Mucosa of rectum (tissue), 2 donors: ENCODE data around the gene NAALADL2.
"Not testable (repeated sequence)": the region's sequence is repeated elsewhere in the genome, so short reads cannot be mapped to it uniquely, and the experiment has no call there.

Experiments used
- H3K27ac ChIP-seq, 2 donors: one replicate each; pipeline ENCODE4 v1.7.0; 2013; ENCODE audit warnings: inconsistent platforms in 2 of 2, low read depth in 2 of 2, low read length in 2 of 2
- H3K27me3 ChIP-seq, 2 donors: one replicate each; pipeline ENCODE4 v1.7.0; 2013; ENCODE audit warnings: low read length in 2 of 2; ENCODE audit not compliant: control insufficient read depth in 2 of 2, insufficient read depth in 2 of 2
- H3K36me3 ChIP-seq, 2 donors: one replicate each; pipeline ENCODE4 v1.7.0; 2013; ENCODE audit warnings: low read length in 2 of 2; ENCODE audit not compliant: control insufficient read depth in 2 of 2, insufficient read depth in 2 of 2
- H3K4me1 ChIP-seq, 2 donors: one replicate each; pipeline ENCODE4 v1.7.0; 2013; ENCODE audit warnings: low read length in 2 of 2, mild to moderate bottlenecking in 1 of 2; ENCODE audit not compliant: control insufficient read depth in 2 of 2, insufficient read depth in 2 of 2
- H3K4me3 ChIP-seq, 2 donors: one replicate each; pipeline ENCODE4 v1.7.0; 2013; ENCODE audit warnings: low read length in 2 of 2
- H3K9ac ChIP-seq, 2 donors: one replicate each; pipeline ENCODE4 v1.7.0; 2013; ENCODE audit warnings: low read length in 2 of 2, low read depth in 1 of 2, mild to moderate bottlenecking in 1 of 2
- H3K9me3 ChIP-seq, 2 donors: one replicate each; pipeline ENCODE4 v1.7.0; 2013; ENCODE audit warnings: low read length in 2 of 2; ENCODE audit not compliant: control insufficient read depth in 2 of 2
- donor health status: healthy.
- donor health status: Normal muscosa, but diverticular disease.

NAALADL2 gene

DNA sequence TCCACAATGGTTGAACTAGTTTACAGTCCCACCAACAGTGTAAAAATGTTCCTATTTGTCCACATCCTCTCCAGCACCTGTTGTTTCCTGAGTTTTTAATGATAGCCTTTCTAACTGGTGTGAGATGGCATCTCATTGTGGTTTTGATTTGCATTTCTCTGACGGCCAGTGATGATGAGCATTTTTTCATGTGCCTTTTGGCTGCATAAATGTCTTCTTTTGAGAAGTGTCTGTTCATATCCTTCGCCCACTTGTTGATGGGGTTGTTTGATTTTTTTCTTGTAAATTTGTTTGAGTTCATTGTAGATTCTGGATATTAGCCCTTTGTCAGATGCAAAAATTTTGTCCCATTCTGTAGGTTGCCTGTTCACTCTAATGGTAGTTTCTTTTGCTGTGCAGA lies 564.7 kb downstream of the NAALADL2 start:
- H3K36me3 ChIP-seq, H3K27me3 ChIP-seq, H3K4me1 ChIP-seq, H3K27ac ChIP-seq, H3K9me3 ChIP-seq, H3K9ac ChIP-seq, H3K4me3 ChIP-seq: not testable (repeated sequence)

DNA sequence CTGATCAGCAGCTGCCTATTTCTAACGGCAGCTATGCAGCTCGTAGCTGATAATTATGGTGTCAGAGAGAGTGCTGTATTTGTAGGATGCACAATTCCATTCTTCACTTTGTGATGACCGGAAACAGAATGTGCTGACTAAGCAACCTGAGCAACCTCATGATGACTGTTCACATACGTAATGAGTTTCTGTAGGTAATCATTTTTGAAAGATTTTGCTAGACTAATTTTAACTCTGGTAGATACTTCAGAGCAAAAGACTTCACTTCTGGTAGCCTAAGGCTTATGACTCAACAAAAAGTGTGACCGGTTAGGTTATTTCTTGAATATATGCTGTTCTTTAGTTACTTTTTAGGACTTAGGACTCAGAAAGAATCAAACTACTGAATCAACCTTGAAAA lies 567.7 kb downstream of the NAALADL2 start:
- H3K9me3 ChIP-seq = no peaks in the 10 kb centered on the region

GRCh38 chr3:175428466-175428865 lies 569.3 kb downstream of the NAALADL2 start:
- H3K9me3 ChIP-seq = no peaks in the 10 kb centered on the region

More for the DNA sequence above, 567.7 kb downstream of the NAALADL2 start:
- no peaks in the 10 kb centered on the region for H3K36me3 ChIP-seq
- no peak overlapping the region for H3K4me3 ChIP-seq
- H3K27me3 ChIP-seq = no peaks in the 10 kb centered on the region
- H3K4me1 ChIP-seq = peaks cover 0 to 3% of the 10 kb centered on the region in 2 donors
- H3K27ac ChIP-seq = no peak overlapping the region
- H3K9ac ChIP-seq = no peak overlapping the region

DNA sequence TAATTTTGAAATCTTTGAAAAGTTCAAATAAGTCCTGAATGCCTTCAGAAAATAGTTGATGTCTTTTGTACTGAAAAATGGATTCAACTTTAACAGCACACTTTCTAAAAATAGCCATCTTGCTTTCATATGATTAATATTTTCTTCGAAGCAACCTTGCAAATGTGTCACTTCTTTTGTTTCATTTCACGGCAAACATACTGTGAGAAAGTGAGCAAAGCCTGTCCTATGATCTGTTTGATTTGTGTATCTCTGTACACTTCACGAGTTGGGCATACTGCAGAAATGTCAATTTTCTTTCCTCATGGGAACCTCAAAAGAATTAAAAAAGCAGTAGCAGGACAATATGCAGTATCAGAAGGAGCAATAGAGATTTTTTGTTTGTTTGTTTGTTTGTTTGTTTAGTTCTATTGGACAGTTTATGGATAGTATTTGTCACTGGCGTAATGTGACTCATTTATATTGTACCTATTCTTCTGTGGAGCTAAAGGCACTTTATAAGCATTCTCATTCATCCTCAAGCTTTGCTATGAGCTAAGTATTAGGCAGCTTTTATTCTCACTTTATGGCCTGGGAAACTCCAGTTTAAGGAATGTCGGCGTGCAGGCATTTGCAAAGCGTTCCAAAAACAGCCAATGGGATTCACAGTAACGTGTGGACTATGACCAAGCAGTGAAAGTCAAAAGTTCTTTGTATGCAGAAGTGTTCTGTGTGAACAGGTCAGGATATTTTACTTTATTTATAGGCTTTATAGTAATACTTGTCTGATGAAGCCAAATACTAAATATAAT lies 572.0 kb downstream of the NAALADL2 start:
- no peak overlapping the region for H3K27ac ChIP-seq
- no peak overlapping the region for H3K9ac ChIP-seq
- H3K4me3 ChIP-seq = no peak overlapping the region
- H3K9me3 ChIP-seq = no peaks in the 10 kb centered on the region
- H3K4me1 ChIP-seq = peaks cover 0 to 3% of the 10 kb centered on the region in 2 donors
- H3K36me3 ChIP-seq = no peaks in the 10 kb centered on the region
- no peaks in the 10 kb centered on the region for H3K27me3 ChIP-seq

More at GRCh38 chr3:175428466-175428865, 569.3 kb downstream of the NAALADL2 start:
- Histone ChIP-seq H3K36me3 (no peaks in the 10 kb centered on the region), H3K27me3 (no peaks in the 10 kb centered on the region), H3K4me3 (no peak overlapping the region), H3K4me1 (peaks cover 0 to 3% of the 10 kb centered on the region in 2 donors), H3K27ac (no peak overlapping the region), H3K9ac (no peak overlapping the region)

DNA sequence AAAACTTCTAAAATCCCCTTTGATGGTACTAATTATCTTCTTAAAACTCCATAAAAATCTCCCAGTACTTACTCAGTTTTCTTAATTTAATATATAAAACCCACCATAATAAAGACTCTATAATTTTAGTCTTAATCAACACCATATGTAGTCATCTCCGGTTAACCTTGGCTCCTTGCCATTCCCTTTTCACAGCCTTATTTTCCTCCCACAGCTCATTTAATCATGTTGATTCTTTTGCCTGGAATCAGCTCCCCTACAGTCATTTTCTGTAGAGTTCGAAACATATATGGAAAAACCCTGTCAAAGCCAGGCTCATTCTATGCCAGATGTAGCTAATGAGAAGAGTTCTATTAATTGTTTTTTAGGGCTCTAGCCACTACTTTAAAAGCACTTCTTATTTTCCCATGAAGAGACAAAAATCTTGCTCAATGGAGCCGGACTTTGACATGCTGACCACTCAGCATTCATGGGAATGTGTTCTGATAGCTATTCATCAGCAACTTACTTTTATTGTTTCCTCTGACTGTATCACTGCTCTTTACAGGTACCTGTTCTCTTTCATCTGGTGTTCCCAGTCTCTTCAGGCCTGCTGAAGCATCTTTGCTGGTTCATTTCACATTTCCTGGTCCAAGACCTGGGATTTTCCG lies 573.4 kb downstream of the NAALADL2 start:
- H3K9me3 ChIP-seq = no peaks in the 10 kb centered on the region
- H3K4me1 ChIP-seq = peaks cover 0 to 3% of the 10 kb centered on the region in 2 donors
- no peak overlapping the region for H3K4me3 ChIP-seq
- no peak overlapping the region for H3K9ac ChIP-seq
- peak overlapping the region in 1 of 2 donors; percentile 0 for H3K27ac ChIP-seq
- H3K36me3 ChIP-seq = no peaks in the 10 kb centered on the region
- no peaks in the 10 kb centered on the region for H3K27me3 ChIP-seq

- Histone ChIP-seq H3K4me1 (peaks cover 0 to 3% of the 10 kb centered on the region in 2 donors), H3K4me3 (no peak overlapping the region), H3K27ac (peak overlapping the region in 1 of 2 donors; percentile 0), H3K9me3 (no peaks in the 10 kb centered on the region), H3K9ac (no peak overlapping the region), H3K27me3 (no peaks in the 10 kb centered on the region), H3K36me3 (no peaks in the 10 kb centered on the region)
Observed at GRCh38 chr3:175433026-175433674, 574.0 kb downstream of the NAALADL2 start.

- H3K4me1 ChIP-seq = peaks cover 0 to 3% of the 10 kb centered on the region in 2 donors
- H3K9me3 ChIP-seq = no peaks in the 10 kb centered on the region
- H3K27ac ChIP-seq = no peak overlapping the region
- H3K9ac ChIP-seq = no peak overlapping the region
- H3K27me3 ChIP-seq = no peaks in the 10 kb centered on the region
- no peak overlapping the region for H3K4me3 ChIP-seq
- no peaks in the 10 kb centered on the region for H3K36me3 ChIP-seq
Observed at GRCh38 chr3:175434561-175434960, 575.4 kb downstream of the NAALADL2 start.

- no peak overlapping the region for H3K9ac ChIP-seq
- no peak overlapping the region for H3K4me3 ChIP-seq
- no peaks in the 10 kb centered on the region for H3K27me3 ChIP-seq
- H3K4me1 ChIP-seq = no peaks in the 10 kb centered on the region
- no peaks in the 10 kb centered on the region for H3K9me3 ChIP-seq
- no peak overlapping the region for H3K27ac ChIP-seq
- peaks cover 0 to 2% of the 10 kb centered on the region in 2 donors for H3K36me3 ChIP-seq
Observed at GRCh38 chr3:175443682-175444081, 584.5 kb downstream of the NAALADL2 start.

DNA sequence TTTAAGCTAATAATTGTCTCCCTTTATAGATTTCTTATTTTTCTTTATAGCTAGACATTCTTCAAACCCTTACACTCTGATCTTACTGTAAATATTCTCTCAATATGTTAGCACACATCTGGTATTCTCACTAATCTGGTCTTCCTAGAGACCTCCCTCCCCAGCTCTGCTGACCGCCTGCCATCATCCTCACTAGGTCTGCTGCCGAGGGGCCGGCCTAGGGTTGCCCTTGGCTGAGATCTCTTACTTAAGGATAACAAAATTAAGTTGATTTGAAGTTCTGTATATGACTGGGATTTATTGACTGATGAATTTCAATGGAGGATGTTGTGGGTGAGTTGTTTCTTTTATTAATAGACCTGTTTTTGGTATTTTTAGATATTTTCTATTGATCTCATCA lies 586.6 kb downstream of the NAALADL2 start:
- H3K9me3 ChIP-seq = no peaks in the 10 kb centered on the region
- H3K27ac ChIP-seq = no peak overlapping the region
- no peak overlapping the region for H3K4me3 ChIP-seq
- no peaks in the 10 kb centered on the region for H3K4me1 ChIP-seq
- no peaks in the 10 kb centered on the region for H3K27me3 ChIP-seq
- H3K36me3 ChIP-seq = peaks cover 0 to 2% of the 10 kb centered on the region in 2 donors
- no peak overlapping the region for H3K9ac ChIP-seq

- peaks cover 0 to 2% of the 10 kb centered on the region in 2 donors for H3K36me3 ChIP-seq
- H3K4me3 ChIP-seq = no peak overlapping the region
- H3K27ac ChIP-seq = no peak overlapping the region
- no peaks in the 10 kb centered on the region for H3K4me1 ChIP-seq
- no peaks in the 10 kb centered on the region for H3K9me3 ChIP-seq
- H3K27me3 ChIP-seq = no peaks in the 10 kb centered on the region
- H3K9ac ChIP-seq = no peak overlapping the region
Observed at GRCh38 chr3:175447521-175447920, 588.4 kb downstream of the NAALADL2 start.
